ENCODE measurements around the gene ALDH8A1.

ALDH8A1 gene

DNA sequence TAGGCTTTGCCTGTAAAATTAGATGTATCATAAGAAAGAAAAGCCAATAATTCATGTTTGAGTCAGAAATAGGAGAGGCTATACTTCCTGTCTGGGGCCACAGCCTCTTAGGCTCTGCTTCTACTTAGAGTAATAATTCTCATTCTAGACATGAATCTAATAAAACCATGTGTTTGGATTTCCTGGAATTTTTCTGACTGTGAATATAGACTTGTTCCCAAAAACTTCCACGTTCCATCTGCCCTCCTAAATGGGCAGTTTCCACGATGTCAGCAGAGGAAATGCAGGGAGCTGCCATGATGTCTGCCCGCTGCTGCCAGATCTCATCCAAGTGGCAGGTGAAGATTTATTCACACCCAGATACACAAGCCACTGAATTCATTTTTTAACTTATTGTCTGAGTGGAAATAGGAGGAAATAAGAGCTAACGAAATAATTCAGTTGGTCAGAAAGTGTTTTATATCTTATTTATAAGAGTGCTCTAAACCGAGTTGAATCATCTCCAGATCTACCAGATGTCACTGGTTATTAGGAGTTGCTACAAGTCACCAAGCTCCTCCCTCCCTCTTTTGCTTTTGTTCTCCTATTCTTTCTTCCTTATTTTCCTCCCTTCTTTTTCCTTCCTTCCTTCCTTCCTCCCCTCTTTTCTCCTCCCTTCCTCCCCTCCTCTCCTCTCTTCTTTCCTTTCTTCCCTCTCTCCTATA lies 69.3 kb downstream of the ALDH8A1 start:
- H3K27me3 ChIP-seq (ENCODE audit: control insufficient read depth, low read length) = peaks cover 3% of the 10 kb centered on the region; the same call in 1 of the 2 replicates
- H3K4me1 ChIP-seq (ENCODE audit: control insufficient read depth, low read length) = no peaks in the 10 kb centered on the region
- H3K4me3 ChIP-seq (ENCODE audit: low read length) = no peak overlapping the region
- no peaks in the 10 kb centered on the region for H3K9me2 ChIP-seq (replicated peaks; ENCODE audit: control insufficient read depth, low read length)
- no peak overlapping the region for H3K27ac ChIP-seq (ENCODE audit: low read depth, low read length)
- no peaks in the 10 kb centered on the region for H3K79me2 ChIP-seq (ENCODE audit: control insufficient read depth, low read length)
- H3K4me2 ChIP-seq (ENCODE audit: low read length) = no peak overlapping the region
- TF ChIP-seq, protein P1, sequence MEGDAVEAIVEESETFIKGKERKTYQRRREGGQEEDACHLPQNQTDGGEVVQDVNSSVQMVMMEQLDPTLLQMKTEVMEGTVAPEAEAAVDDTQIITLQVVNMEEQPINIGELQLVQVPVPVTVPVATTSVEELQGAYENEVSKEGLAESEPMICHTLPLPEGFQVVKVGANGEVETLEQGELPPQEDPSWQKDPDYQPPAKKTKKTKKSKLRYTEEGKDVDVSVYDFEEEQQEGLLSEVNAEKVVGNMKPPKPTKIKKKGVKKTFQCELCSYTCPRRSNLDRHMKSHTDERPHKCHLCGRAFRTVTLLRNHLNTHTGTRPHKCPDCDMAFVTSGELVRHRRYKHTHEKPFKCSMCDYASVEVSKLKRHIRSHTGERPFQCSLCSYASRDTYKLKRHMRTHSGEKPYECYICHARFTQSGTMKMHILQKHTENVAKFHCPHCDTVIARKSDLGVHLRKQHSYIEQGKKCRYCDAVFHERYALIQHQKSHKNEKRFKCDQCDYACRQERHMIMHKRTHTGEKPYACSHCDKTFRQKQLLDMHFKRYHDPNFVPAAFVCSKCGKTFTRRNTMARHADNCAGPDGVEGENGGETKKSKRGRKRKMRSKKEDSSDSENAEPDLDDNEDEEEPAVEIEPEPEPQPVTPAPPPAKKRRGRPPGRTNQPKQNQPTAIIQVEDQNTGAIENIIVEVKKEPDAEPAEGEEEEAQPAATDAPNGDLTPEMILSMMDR (IDR thresholded peaks at IDR 0.05; ENCODE audit: low read depth, low read length, poor library complexity, severe bottlenecking) = no peak
- no peak for TF ChIP-seq EZH2phosphoT487 (IDR thresholded peaks at IDR 0.05; ENCODE audit: borderline replicate concordance, low read length)
- H3K36me3 ChIP-seq (ENCODE audit: control insufficient read depth, low read length) = no peaks in the 10 kb centered on the region
- H3K9me3 ChIP-seq (ENCODE audit: control insufficient read depth, insufficient read depth, low read length) = 0 out of 2 replicates have a peak, but pooled peaks cover 1% of the 10 kb centered on the region
- no peaks in the 10 kb centered on the region for H4K20me1 ChIP-seq (ENCODE audit: control insufficient read depth, insufficient read depth, low read depth, low read length)
- H3F3A ChIP-seq (ENCODE audit: control insufficient read depth, insufficient read depth) = no peaks in the 10 kb centered on the region

DNA sequence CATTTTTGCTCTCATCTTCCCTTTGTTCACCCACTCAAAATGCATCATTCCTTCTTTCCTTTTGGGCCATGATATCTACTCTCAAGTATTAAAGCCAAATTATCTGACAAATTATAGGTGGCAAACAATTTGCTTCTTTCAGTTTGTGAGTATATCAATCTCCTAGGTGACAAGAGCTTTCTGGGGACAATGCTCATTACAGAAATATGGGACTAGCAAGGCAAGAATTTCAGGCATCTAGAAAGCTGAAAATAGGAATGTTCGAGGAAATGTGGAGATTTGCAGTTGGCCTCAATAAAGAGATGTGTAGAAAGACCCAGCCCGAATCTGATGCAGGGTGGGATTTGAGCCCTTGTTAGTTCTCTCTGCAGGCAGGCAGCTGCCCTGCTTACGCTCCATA lies 71.8 kb downstream of the ALDH8A1 start:
- Histone ChIP-seq H4K20me1 (ENCODE audit: control insufficient read depth, insufficient read depth, low read depth, low read length) (no peaks in the 10 kb centered on the region), H3K4me2 (ENCODE audit: low read length) (no peak overlapping the region), H3K9me3 (ENCODE audit: control insufficient read depth, insufficient read depth, low read length) (peaks cover 8% of the 10 kb centered on the region; the same call in 1 of the 2 replicates), H3K79me2 (ENCODE audit: control insufficient read depth, low read length) (no peaks in the 10 kb centered on the region), H3F3A (ENCODE audit: control insufficient read depth, insufficient read depth) (no peaks in the 10 kb centered on the region), H3K4me1 (ENCODE audit: control insufficient read depth, low read length) (peaks cover 3% of the 10 kb centered on the region; the same call in 1 of the 2 replicates), H3K4me3 (ENCODE audit: low read length) (no peak overlapping the region), H3K27me3 (ENCODE audit: control insufficient read depth, low read length) (peaks cover 3% of the 10 kb centered on the region; the same call in 1 of the 2 replicates), H3K27ac (ENCODE audit: low read depth, low read length) (no peak overlapping the region), H3K9me2 (replicated peaks; ENCODE audit: control insufficient read depth, low read length) (no peaks in the 10 kb centered on the region), H3K36me3 (ENCODE audit: control insufficient read depth, low read length) (no peaks in the 10 kb centered on the region)
- TF ChIP-seq EZH2phosphoT487 (IDR thresholded peaks at IDR 0.05; ENCODE audit: borderline replicate concordance, low read length) = no peak
- TF ChIP-seq, protein P1 (IDR thresholded peaks at IDR 0.05; ENCODE audit: low read depth, low read length, poor library complexity, severe bottlenecking) = no peak

DNA sequence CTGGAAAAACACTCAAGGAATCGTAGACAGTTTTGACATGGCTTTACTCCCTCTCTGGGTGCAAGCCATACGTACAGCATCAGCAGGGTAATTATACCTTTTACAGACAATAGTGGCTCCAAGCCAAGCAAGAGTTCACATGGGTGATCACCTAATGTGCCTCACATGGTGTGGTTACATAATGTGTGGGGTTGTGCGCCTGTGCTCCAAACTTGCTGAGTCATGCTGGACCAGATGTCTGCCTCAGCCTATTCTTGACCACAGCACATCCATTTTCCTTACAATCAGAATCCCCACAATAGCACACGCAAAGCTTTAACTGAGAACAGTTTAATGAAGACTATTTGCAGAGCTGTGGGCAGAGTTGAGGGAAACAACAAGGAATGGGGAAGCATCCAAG lies 74.5 kb downstream of the ALDH8A1 start:
- Histone ChIP-seq H3K79me2 (ENCODE audit: control insufficient read depth, low read length) (no peaks in the 10 kb centered on the region), H3K36me3 (ENCODE audit: control insufficient read depth, low read length) (no peaks in the 10 kb centered on the region), H3K4me1 (ENCODE audit: control insufficient read depth, low read length) (peaks cover 15% of the 10 kb centered on the region), H3K4me2 (ENCODE audit: low read length) (no peak overlapping the region), H3K9me2 (replicated peaks; ENCODE audit: control insufficient read depth, low read length) (no peaks in the 10 kb centered on the region), H3K4me3 (ENCODE audit: low read length) (no peak overlapping the region), H3K27me3 (ENCODE audit: control insufficient read depth, low read length) (no peaks in the 10 kb centered on the region), H3K9me3 (ENCODE audit: control insufficient read depth, insufficient read depth, low read length) (peaks cover 8% of the 10 kb centered on the region; the same call in 1 of the 2 replicates), H3K27ac (ENCODE audit: low read depth, low read length) (no peak overlapping the region), H4K20me1 (ENCODE audit: control insufficient read depth, insufficient read depth, low read depth, low read length) (no peaks in the 10 kb centered on the region), H3F3A (ENCODE audit: control insufficient read depth, insufficient read depth) (no peaks in the 10 kb centered on the region)
- TF ChIP-seq, protein P1 (IDR thresholded peaks at IDR 0.05; ENCODE audit: low read depth, low read length, poor library complexity, severe bottlenecking) = no peak
- no peak for TF ChIP-seq EZH2phosphoT487 (IDR thresholded peaks at IDR 0.05; ENCODE audit: borderline replicate concordance, low read length)

Data from DOHH2 (cell line).